Eye (tissue), 1 donor: ENCODE measurements around the gene TFR2.

ENCODE experiments used
- DNase-seq: peaks from one replicate; pipeline ENCODE4 v3.0.0-alpha.2; 2015

The TFR2 gene

GRCh38 chr7:100584683-100585510, 56.5 kb downstream of the TFR2 start:
- peak; percentile 73 for DNase-seq

GRCh38 chr7:100584054-100584682, 57.2 kb downstream of the TFR2 start:
- no peak for DNase-seq

DNA sequence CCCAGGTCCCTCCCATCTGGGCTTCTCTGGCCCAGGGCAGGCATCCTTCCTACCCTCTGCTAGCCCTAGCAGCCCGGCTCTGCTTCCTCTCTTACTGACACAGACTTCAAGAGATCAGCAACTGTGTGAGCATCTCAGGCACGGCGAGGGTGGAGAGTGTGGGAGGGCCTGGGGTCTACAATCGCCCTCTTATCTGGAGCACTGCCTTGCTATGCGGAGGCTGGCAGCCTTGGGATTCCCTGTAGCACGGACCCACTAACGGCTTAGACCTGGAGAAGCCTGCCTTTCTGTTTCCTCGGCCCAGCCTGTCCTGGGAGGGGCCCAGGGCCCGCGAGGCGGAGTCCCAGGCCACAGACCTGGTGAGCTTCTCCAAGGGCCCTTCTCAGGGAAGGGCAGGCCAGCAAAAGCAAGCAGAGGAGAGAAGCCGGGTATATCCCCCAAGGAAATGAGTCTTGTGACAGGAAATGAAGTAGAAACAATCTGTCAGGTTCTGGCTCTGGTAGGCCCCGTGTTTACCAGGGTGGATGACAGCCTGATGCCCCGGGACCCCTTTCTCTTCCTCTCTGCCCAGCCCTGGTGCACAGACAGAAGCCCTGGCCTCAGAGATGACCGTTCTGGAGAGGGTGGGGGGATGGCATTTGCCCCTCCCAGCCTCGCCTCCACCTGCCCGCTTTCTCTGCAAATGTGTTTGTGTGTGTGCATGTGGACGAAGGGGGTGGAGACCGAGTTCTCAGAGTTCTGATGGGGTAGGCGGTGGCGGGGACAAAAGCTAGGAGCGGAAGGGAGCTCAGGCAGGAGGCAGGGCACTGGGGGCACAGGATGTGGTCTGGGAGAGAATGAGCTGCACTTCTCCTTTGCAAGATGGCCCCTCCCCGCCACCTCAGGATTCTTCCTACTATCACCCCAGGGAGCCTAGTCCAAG, 58.0 kb downstream of the TFR2 start:
- no peak for DNase-seq

DNA sequence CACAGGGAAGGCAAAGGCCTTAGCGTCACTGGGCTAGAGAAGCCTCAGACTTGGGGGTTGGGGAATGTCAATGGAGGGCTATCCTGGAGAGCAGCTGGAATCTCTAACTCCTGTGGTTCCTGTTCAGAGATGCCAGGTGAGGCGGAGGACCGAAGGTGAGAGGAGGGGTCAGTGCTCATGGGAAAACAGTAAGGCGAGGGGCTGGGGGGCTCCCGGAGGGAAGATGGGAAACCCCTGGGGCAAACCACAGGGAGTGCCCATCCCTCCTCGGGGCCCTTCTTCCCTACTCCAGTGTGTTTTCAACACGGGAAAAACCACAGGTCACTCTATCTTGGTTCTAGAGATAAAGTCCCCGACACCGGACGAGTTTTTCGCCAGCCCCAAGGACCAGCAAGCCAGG, 58.7 kb downstream of the TFR2 start:
- no peak for DNase-seq

DNA sequence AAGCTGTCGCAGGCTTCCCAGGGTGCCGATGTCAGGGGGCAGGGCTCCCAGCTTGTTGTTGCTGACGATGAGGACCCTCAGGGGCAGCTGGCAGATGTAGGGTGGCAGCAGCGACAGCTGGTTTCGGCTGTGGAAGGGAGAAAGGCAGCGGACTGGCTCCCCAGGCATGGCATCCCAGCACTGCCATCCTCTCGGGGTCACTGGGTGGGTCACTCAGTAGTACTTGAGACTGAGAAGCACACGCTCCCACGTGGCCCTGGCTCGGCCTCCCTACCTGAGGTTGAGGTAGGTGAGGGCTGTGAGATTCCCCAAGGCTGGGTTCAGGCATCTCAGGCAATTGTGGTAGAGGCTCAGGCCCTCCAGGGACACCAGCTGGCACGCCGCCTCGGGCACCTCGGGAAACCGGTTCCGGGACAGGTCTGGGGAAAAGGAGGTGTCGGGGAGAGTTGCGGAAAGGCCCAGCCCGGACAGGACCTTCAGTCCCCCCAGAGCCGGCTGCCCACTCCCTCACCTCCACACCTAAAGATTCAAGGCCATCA, 59.2 kb downstream of the TFR2 start:
- DNase-seq, result no peak

DNA sequence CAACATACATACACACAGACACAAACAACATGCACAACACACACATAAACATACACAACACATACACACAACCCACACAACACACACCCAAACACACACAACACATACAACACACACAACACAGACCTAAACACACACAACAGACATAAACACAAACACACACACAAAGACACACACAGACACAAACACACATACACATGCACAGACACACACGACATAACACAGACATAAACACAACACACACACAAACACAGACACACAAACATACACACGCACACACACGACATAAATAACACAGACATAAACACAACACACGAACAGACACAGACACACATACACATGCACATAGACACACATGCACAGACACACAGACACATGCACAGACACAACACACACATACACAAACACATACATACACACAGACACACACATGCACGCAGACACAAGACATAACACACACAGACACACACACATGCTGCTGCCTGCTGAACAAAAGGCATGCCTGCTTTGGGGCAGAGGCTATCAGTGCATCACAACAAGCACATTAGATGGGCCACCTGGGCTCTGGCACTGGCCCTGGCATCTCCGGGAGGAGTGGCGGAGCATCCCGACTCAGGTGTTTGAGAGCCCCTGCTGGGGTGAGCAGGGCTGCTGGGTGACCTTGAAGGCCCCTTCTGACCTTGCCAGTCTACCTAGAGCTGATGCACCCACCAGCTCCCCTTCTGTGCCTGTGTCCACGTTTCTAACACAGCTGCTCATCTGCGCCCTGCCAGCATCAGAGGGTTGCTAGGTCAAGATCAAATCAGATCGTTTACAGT, 60.7 kb downstream of the TFR2 start:
- no peak for DNase-seq

DNA sequence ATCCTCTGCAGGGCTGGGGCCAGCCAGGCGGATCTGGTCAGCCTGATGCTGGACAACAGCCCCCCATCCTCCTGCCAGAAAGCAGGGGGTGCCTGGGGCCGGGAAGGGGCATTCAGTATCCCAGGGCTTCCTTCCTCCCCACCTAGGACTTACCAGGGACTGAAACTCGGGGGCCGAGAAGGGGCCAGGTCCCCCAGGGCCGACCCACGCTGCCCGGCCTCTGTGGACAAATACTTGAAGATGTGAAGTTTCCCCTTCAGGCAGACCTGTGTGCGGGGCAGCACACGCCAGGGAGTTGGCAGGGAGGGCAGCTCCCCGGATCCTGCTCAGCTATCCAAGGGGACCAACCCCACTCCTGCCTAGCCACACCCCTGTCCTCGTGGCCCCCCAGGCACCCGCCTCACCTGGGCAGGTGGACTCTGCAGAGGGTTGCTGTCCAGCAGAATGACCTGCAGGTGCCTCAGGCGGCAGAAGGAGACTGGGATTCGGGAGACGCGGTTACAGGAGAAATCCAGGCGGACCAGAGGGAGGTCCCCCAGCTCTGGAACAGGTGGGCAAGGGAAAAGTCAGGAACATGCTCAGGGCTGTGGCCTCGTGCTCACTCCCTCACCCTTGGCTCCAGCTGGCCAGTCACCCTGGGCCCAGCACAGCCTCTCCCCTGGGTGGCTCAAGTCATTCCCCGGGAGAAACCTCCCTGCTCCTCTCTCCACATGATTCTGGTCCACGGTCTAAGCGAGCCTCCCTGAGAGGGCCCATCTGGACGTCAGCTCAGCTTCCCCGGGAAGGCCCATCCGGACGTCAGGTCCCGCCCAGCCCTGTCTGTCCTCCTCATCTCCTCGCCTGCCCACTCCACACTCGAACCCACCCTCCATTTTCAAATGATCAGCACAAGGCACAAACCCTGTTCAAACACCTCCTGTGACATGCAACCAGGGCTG, 62.8 kb downstream of the TFR2 start:
- DNase-seq, result no peak

- DNase-seq, result no peak
Observed at GRCh38 chr7:100577507-100577906, 63.8 kb downstream of the TFR2 start.

DNA sequence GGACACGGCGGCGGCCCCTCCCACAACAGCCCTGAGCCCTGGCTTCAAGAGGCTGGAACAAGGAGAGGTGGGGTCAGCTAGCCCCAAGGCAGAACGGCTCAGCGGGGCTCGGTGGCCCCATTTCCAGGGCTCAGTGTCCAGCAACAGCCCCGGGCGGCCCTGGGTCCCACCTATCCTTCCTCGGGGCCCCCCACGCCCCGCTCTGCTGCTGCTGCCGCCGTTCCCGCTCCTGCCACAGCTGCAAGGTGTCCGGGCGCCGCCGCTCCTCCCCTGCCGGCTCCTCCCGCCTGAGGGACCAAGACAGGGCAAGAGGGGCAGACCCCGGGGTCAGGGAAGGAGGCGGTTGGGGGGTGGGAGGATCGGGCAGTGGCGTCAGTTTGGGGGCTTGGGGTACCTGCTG, 64.2 kb downstream of the TFR2 start:
- DNase-seq, result no peak

DNA sequence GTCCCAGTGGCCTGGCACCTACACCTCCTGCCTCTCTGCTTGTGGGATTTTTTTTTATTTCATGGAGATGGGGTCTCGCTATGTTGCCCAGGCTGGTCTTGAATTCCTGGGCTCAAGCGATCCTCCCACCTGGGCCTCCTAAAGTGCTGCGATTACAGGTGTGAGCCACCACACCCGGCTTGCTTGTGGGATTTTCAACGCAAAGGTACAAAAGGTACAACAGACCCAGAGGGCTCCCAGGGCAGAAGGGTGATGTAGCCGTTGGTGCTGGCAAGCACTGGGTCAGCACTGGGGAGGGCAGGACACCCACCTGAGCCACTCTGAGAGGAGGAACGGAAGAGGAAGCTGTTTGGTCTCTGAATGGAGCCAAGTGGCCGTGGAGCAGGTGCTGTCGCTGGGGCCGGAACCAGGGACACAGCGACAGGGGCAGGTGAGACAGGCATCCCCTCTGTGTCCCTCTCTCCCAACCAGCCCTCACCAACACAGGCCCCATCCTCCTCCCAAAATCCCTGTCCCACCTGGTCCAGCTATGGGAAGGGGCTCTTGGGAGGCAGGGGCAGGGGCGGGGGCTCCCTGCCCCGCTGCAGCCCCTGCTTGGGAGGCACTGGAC, 64.9 kb downstream of the TFR2 start:
- DNase-seq, result no peak

DNA sequence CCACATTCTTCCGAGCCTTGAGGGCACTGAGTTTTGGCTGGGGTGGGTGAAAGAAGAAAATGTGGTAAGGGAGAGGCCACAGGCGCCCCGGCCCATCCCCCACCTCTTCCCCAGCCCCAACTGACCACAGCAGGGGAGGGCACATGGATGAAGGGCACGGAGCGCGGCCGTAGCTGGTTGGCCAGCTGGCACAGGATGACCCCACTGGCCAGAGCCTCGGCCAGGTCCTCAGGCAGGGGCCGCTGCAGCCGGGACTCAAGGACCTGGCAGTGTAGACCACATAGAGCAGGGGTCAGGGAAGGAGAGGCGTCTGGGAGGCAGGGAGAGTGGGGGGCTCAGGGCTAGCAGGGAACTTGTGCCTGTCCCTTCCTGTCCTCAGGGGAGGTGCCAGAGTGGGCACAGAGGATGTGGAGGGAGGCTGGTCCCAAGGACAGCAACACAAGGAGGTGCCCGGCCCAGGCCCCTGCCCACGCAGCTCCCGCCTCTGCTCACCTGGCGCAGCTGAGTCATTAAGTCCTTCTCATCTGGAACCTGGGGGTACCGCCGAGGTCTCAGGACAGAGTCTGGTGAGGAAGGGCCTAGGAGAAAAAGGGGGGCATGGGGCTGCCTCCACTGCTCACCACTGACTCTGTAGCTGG, 65.5 kb downstream of the TFR2 start:
- DNase-seq, result no peak

- DNase-seq, result no peak
Observed at GRCh38 chr7:100575206-100575631, 66.1 kb downstream of the TFR2 start.

DNA sequence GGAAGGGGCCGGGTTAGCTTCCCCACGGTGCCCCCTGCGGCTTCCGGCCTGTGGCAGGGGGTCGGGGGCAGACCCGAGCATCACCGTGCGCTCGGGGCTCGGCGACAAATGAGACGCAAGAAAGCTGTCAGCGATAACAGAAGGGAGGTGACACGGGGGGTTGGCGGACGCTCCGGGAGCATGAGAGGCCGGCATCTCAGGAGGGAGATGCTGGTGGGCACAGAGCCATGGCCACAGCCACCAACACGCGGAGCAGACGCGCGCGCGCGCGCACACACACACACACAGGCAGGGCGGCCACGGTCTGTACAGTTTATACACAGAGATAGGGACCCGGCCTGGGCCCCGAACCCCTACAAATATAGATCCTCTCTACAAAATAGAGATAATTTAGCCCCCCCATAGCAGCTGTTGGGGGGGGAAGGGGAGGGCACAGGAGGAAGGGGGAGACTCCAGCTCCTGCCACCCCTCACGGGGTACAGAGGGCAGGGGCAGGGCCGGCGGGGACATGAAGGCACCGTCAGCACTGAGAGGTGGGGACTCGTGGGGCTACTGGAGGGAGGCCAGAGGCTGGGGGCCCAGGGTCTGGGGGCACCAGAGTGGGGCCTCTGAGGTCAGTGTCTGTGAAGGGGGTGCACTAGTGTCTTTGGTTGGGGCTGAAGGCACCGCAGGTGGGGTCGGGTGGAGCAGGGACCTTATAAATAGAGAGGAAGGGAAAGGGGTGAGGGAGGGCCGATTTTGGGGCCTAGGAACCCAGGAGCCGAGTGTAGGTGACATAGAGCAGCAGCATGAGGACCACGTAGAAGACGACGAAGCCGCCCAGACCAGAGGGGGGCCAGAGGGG, 66.8 kb downstream of the TFR2 start:
- DNase-seq, result no peak

DNA sequence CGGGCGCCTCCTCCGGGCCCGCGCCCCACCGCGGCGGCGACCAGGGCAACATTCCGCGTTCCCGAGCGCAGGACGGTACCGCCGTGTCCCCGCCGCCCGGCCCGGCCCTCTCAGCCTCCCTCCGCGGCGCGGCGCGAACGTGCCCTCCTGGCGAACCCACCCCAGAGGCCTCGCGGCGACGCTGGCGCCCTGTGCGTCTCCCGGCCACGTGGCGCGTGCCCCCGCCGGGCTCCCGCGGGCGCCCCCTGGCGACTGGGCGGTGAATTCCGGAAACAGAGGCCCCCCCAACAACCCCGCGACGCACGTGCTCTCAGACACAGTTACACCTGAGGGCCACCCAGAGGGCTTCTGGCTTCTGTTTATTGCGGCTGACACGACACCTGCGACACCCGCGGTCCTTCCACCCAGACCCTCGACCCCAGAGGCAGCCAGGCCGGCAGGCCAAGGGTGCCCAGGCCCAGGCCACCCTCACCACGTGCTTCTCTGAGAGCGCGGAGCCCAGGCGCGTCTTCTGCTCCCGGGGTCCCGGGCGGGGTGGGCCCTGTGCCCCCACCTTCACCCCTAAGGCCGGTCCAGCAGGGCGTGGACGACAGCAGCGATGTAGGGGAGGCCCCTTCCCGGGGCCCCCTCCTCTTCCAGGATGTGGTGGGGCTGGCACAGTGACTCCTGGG, 67.5 kb downstream of the TFR2 start, which contains the start of gene SAP25:
Gene SAP25, minus strand, starts transcription at position 210 of the 671 bp plus-strand sequence. Its CDS starts 158 bp downstream, at position 52.
- DNase-seq, result no peak

DNA sequence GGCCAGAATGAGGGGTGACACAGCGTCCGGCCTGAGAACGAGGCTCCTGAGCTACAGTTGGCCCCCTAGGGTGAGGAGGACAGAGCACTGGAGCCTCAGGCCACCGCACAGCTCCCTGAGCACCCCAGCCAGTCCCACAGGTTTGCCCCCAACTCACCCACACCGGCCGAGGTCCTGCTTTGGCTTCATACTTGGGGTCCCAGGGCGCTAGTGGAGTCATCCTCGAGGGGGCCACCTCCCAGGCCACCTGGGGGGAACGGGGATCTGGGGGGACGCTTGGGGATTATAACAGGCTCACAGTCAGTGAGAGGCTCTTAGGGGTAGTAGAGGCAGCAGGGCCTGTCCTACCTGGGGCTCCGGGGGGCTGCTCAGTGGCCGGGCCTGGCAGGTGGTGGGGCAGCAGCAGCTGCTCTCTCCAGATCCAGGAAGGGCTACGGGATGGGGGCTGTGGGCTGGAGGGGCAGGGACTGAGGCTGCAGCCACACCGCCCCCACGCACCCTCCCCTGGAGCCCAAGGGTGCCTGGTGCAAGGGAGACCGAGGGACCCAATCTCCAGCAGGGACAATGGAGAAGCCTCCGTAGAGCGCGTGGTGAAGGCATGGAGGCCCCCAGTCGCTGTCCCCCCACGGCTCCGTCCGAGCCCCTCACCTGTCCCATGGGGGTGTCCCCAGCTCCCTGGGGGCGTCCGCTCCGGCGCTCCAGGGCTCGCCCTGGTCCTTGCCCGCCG, 68.2 kb downstream of the TFR2 start:
- DNase-seq, result no peak

GRCh38 chr7:100572281-100572948, 68.9 kb downstream of the TFR2 start:
- DNase-seq, result no peak

DNA sequence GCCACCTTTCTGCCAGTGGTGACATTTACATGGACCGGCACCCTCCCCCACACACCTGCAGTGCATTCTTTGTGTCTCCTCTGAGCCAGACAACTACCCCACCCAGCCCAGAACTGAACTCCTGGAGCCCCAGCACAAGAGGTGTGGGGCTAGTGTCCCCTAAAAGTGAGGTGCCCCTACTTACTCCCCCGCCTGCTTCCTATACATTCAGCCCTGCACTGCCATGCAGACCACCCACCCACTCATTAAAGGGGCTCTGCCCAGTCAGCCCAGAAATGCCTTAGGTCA, 69.6 kb downstream of the TFR2 start:
- no peak for DNase-seq
